GM21723 (cell line): ENCODE measurements around the gene MCFD2.
A peak's percentile ranks its signal among the peaks of the same experiment; 100 is the strongest.

Experiments used
- ATAC-seq: cut with Tn5 transposase; IDR thresholded peaks from one replicate; pipeline ENCODE4 v1.9.1; 2021; ENCODE audit warnings: mild to moderate bottlenecking, moderate library complexity; ENCODE audit not compliant: unreplicated experiment

The MCFD2 gene

DNA sequence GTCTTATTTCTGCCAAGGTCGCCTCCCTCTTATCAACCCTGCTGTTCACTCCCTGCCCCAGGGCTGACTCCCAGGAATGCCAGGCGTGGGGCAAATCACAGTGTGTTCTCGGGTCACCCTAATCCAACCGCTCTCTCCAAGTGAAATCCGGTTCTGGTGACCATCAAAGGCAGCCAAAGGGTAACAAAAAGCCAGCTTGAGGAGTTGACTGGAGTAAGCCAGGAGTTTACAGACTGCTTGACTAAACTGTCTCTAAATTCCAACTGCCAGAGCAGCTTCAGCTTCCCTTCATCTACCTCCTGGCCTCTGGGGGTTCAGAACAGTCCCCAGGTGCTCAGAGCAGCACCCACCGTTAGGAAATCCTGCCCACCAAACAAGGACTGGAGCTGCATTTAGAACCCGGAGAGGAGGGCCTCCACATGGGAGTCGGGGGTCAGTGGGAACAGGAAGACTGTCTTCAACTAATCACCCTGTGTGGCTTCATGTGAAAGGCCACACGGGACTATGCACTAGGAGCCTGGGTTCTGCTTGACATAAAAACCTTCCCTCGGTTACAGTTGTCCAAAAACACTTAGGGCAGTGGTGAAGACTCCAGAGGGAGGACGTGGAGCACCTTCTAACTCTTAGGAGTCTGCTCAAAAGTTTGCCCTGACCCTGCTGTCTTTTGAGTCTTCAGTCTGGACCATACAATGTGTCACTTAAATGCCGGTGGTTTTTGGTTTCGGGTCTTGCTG is 24.2 kb upstream of the MCFD2 start:
- no peak for ATAC-seq

DNA sequence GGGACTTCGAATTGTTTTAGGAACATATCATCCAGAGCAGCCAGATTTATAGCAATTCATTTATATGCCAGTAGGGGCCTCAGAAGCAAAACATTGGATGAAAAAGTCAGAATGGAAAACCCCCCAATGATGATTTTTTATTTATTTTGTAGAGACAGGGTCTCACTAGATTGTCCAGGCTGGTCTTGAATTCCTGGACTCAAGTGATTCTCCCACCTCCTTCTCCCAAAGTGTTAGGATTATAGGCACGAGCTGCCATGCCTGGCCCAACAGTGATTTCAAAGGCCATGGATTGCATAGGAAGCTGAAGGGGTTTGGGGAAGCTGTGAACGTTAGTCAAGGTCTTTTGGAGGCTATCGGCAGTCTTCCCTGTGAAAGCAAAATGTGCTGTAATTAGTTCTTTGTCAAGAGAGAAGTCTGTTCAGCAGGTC is 21.9 kb upstream of the MCFD2 start:
- no peak for ATAC-seq

GRCh38 chr2:46936566-46936965 is 21.0 kb upstream of the MCFD2 start:
- ATAC-seq, result no peak

GRCh38 chr2:46935071-46935470 is 19.5 kb upstream of the MCFD2 start:
- ATAC-seq, result no peak

- no peak for ATAC-seq
Observed at GRCh38 chr2:46929612-46930011, 14.0 kb upstream of the MCFD2 start.

GRCh38 chr2:46926863-46927262 is 11.3 kb upstream of the MCFD2 start:
- ATAC-seq, result no peak

- no peak for ATAC-seq
Observed at GRCh38 chr2:46925474-46926351, 10.1 kb upstream of the MCFD2 start.

DNA sequence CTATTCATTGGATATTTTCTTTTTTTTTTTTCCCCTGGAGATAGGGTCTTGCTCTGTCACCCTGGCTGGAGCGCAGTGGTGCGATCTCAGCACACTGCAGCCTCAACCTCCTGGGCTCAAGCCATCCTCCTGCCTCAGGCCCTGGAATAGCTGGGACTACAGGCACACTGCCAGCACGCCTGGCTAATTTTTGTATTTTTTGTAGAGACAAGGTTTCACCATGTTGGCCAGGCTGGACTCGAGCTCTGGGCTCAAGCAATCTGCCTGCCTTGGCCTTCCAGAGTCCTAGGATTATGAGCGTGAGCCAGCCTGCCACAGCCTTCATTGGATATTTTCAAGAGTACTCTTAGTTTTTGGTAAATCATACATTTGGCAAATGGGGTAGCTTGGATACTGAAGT is 9.0 kb upstream of the MCFD2 start:
- no peak for ATAC-seq

GRCh38 chr2:46924038-46924437 is 8.4 kb upstream of the MCFD2 start:
- no peak for ATAC-seq

- ATAC-seq, result no peak
Observed at GRCh38 chr2:46923041-46923528, 7.5 kb upstream of the MCFD2 start.

- ATAC-seq, result no peak
Observed at GRCh38 chr2:46922606-46923005, 7.0 kb upstream of the MCFD2 start.

DNA sequence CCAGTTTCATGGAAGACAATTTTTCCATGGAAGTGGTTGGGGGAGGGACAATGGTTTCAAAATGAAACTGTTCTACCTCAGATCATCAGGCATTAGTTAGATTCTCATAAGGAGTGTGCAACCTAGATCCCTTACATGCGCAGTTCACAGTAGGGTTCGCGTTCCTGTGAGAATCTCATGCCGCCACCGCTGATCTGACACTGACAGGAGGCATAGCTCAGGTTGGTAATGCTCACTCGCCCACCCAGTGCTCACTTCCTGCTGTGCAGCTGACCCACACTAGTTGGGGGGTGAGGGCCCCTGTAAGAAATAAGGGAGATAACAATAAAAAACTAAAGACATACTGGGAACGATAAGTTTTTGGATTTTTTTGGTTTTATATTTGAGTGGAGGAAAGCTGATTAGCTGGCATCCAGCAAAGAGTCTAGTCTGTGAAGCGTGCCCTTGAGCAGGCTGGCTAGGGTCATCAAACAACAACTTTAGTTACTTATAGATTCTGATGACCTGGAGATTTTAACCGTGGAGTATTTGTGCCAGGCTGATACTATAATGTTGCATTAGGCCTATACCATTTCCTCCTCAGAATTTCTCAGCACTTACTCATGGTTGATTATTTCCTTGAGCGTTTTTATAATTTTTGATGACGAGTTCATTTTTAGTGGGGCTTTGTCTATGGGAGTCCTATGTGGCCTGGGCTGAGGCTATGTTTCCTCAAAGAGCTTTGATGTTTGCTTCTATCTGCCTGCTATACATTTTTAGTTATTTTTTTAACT is 6.3 kb upstream of the MCFD2 start:
- no peak for ATAC-seq

DNA sequence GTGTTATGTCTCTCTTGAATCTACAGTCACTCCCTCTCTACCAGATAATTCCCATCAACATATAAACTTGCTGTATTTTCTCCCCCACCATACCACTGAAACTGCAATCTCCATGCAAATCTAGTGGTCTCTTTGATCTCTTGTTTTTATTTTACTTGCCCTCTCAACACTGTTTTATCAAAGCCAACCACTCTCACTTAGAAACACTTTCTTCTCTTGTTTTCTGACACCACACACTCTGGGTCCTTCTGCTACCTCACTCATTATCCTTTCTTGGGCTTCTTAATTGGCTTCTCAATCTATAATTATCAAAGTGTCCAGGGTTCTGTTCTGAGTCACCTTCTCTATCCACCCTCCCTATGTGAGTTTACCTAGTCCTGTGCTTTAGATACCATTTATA is 2.0 kb upstream of the MCFD2 start:
- ATAC-seq, result no peak

GRCh38 chr2:46915811-46916630 is 415 bp upstream of the MCFD2 start:
- peak; percentile 81 for ATAC-seq

DNA sequence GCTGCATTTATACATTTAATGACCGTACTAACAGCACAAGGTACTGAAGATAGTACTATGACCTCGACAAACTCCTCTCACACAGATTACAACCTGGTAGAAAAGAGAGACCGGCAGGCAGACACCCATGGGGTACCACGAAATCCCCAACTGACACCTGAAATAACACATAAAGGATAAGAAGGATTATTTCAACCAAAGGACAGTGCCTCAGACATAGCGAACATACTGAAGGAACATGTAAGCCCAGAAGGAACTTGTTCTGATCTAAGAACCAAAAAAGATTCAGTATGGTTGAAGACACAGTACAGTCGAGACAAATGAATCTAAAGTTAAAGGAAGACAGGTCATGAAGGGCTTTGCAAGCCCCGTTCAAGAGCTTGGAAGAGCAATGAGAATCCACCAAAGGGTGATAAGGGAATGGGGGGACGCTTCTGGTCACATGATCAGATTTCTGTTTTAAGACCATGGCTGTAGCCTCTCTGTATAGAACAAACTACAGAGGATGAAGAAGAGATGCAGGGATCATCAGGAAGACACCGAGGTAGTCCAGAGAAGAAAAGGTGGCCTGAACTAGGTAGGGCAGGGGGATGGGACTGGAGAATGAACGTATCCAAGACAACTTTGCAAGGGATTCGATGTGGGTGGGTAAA is 902 bp downstream of the MCFD2 start:
- ATAC-seq, result no peak

DNA sequence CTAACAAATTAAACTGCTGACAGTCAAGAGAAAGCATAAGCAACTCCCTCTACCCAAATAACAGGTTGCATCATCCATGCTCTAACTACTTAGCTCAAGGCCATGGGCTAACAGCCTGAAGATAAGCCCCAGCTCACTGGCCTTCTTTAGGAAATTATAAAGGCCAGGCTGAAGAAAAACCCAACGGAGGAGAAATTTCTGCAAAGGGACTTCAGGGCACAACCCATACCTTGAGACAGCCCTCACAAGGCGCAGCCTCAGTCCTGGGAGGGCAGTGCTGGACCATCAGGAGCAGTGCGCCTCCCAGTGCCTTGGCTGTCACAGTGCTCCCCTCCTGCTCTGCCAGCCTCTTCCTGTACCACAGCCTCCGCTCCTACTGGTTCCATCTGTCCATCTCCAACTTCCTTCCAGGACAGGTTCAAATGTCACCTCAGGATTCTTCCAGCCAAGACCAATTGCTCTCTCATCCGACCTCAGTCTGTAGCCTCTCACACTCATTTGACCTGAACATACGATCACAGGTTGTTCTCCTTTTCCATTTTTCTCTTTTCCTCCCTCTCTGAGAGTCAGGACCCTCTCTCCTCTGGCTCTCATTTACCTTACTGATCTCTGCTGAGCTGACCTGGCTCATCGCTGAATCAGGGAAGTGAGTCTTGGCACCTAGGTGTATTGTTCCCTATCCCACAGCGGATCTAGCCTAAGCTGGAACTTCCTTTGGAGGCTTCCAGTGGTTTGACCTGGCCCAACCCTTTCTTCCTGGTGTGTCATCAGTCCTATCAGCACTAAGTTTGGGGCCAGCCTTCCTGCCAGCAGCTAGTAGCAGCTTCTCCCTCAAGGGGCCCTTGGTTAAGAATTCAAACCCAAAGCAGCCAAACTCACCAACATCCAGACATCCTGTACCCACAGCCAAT is 1.9 kb downstream of the MCFD2 start:
- ATAC-seq, result no peak

GRCh38 chr2:46909771-46910419 is 5.7 kb downstream of the MCFD2 start:
- peak; percentile 93 for ATAC-seq

DNA sequence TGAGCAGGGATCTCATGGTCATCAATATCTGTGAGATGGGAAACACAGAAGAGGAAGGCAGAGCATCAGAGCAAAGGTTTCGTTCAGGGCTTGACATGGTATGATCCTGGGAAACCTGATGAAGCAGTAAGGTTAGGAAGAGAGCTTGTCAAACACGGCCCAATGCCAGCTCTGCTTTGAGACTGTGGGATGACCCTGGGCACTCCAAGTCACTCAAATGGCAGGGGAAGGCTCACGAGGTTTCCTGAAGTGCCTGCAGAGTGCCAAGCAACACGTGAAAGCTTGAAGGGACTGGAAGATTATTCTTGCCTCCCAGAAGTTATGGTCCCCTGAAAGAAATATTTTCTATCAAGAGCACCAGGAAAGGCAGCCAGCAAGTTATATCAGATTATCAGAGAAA is 6.5 kb downstream of the MCFD2 start:
- ATAC-seq, result no peak
